ENCODE measurements around the gene LRRC32. TPM values are rescaled to one million over a fixed set of nuclear protein-coding genes. Genes with fewer than 3 reads are reported as not detected.

LRRC32 gene
- total and polyA plus RNA-seq, 2 experiments from 2014 or later = 0.42 to 0.58 TPM

DNA sequence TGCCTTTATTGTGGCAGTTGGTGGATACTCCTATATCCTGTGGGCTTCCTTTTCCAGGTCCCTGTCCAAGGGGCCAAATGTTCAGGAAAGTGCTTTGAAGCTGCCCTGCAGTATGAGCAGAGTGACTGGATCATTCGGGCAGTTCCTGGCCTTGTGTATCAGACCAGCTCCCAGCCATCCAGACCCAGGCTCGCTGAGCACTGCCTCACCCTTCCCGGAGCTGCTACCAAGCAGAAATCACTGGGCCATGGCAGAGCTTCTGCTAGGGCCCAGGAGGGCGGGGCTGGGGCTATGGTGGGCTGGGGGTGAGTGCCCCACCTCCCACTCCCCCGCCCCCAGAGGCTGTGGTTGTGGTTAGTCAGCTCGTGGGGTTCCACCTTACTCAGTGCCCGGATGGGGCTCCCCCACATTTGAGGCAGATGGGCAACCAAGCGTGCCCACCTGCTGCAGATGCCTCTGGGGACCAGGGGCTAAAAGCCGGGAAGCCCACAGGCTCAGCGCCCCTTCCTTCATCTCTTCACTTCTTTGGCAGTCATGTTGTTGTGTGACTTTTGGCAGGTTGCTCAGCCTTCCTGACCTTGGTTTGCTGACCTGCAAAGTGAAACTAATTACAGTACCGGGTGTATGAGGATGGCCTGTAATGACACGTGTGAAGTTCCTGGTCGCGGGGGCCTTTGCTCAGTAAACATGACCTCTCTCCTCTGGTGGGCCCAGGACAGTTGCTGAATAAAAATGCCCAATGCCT, 2.1 kb upstream of the LRRC32 start:
- Mint-ChIP-seq H3K9me3 (no peaks in the 10 kb centered on the region), H3K4me1 (peaks cover 15% of the 10 kb centered on the region), H3K27me3 (ENCODE audit: insufficient read depth, low read depth, poor library complexity) (peaks cover 21% of the 10 kb centered on the region), H3K36me3 (ENCODE audit: low read depth) (no peaks in the 10 kb centered on the region), H3K4me3 (no peak overlapping the region), H3K27ac (no peak overlapping the region)
- H3K27me3 ChIP-seq (ENCODE audit: insufficient read depth) = peaks cover 21% of the 10 kb centered on the region
- H3K9me2 ChIP-seq (ENCODE audit: insufficient read depth) = no peaks in the 10 kb centered on the region
- H3K36me3 ChIP-seq (ENCODE audit: insufficient read depth) = no peaks in the 10 kb centered on the region
- no peak overlapping the region for H3K4me3 ChIP-seq
- no peak overlapping the region for H2AFZ ChIP-seq
- no peak for DNase-seq (ENCODE audit: low spot score)
- H3K79me2 ChIP-seq (replicated peaks; ENCODE audit: insufficient read depth) = no peaks in the 10 kb centered on the region
- 0 out of 2 replicates have a peak, but pooled peaks cover 3% of the 10 kb centered on the region for H3F3A ChIP-seq (replicated peaks; ENCODE audit: low read depth)
- TF ChIP-seq POLR2AphosphoS5 (IDR thresholded peaks at IDR 0.05; ENCODE audit: low read depth) (no peak), CTCF (conservative IDR thresholded peaks at IDR 0.05; ENCODE audit: low read depth in 2 of 2) (no peak), CREB1 (CRISPR knock-in tag; IDR thresholded peaks at IDR 0.05; ENCODE audit: low read depth) (no peak), NANOG (IDR thresholded peaks at IDR 0.05; ENCODE audit: borderline replicate concordance) (no peak), EZH2phosphoT487 (IDR thresholded peaks at IDR 0.05; ENCODE audit: unreplicated experiment) (no peak), JUNB (IDR thresholded peaks at IDR 0.05; ENCODE audit: unreplicated experiment) (no peak), EZH2 (IDR thresholded peaks at IDR 0.05; ENCODE audit: low read depth, unreplicated experiment) (no peak), ZNF462 (CRISPR knock-in tag; IDR thresholded peaks at IDR 0.05) (no peak), ZNF331 (CRISPR knock-in tag; IDR thresholded peaks at IDR 0.05; ENCODE audit: low read depth) (no peak)
- TF ChIP-seq, protein P1, sequence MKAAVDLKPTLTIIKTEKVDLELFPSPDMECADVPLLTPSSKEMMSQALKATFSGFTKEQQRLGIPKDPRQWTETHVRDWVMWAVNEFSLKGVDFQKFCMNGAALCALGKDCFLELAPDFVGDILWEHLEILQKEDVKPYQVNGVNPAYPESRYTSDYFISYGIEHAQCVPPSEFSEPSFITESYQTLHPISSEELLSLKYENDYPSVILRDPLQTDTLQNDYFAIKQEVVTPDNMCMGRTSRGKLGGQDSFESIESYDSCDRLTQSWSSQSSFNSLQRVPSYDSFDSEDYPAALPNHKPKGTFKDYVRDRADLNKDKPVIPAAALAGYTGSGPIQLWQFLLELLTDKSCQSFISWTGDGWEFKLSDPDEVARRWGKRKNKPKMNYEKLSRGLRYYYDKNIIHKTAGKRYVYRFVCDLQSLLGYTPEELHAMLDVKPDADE (IDR thresholded peaks at IDR 0.05) = no peak
- H3K4me1 ChIP-seq (ENCODE audit: insufficient read depth) = no peaks in the 10 kb centered on the region; the same call in 1 of the 2 replicates
- H3K27ac ChIP-seq (ENCODE audit: low read depth) = no peak overlapping the region
- no peaks in the 10 kb centered on the region; the same call in 1 of the 2 replicates for H4K20me1 ChIP-seq (replicated peaks; ENCODE audit: insufficient read depth)
- ATAC-seq = no peak
- no peak overlapping the region for H3K4me2 ChIP-seq
